Lower leg skin (tissue), 4 donors: ENCODE measurements around the gene TRIAP1. TPM values are rescaled to one million over a fixed set of nuclear protein-coding genes. Genes with fewer than 3 reads are reported as not detected.

Experiments used
- DNase-seq, 2 donors: peaks; one replicate each; pipeline ENCODE4 v3.0.0-alpha.2; 2019; ENCODE audit warnings: low spot score in 2 of 2
- H3K4me3 ChIP-seq: fragments of 200-600 bp; sonication (generic); 2 replicates; pipeline ENCODE4 v1.5.1; 2017; ENCODE audit warnings: mild to moderate bottlenecking, low read depth; ENCODE audit not compliant: poor library complexity, severe bottlenecking
- CTCF ChIP-seq, 3 donors: fragments of 450-650 bp; IDR thresholded peaks; one replicate each; pipeline ENCODE4 v1.5.1; 2016; ENCODE audit warnings: antibody characterized with exemption in 3 of 3, mild to moderate bottlenecking in 3 of 3, moderate library complexity in 2 of 3
- POLR2A ChIP-seq, 2 donors: fragments of 450-650 bp; IDR thresholded peaks; one replicate each; pipeline ENCODE4 v1.6.1; 2016 to 2017; ENCODE audit warnings: antibody characterized with exemption in 2 of 2, mild to moderate bottlenecking in 1 of 2, moderate library complexity in 1 of 2
- WGBS, 2 donors: methylation state at CpG; one replicate each; pipeline ENCODE4 v1.1.5; 2018; 5-methylcytosine and 5-hydroxymethylcytosine counted together
- intact Hi-C: fragments of 100-400 bp; cut with DNase I; formaldehyde crosslinking; loops from one replicate; pipeline ENCODE4 v1.15.0; 2023; ENCODE audit warnings: low total_unique reads
- total RNA-seq, 4 donors: library from RNA; depleted of rRNA; stranded (reverse); fragments of >200 nt; gene quantifications; one replicate each; pipeline ENCODE4 v1.1.0, GENCODE V29; 2016

The TRIAP1 gene
- total RNA-seq, 4 donors from 2014 or later, result 9.6 to 20.2 (median 16.1) TPM

GRCh38 chr12:120406553-120406952 lies 39.6 kb downstream of the TRIAP1 start:
- DNase-seq, result no peak
- intact Hi-C loops, result no loop called here

GRCh38 chr12:120406069-120406468 lies 40.1 kb downstream of the TRIAP1 start:
- WGBS, 2 donors, result 77 to 86% methylated on average over 3 of the region's 3 CpGs
- intact Hi-C loops, result no loop called here
- TF ChIP-seq POLR2A (IDR thresholded peaks at IDR 0.05), result no peak
- TF ChIP-seq CTCF (IDR thresholded peaks at IDR 0.05), result no peak
- H3K4me3 ChIP-seq, result no peak overlapping the region
- DNase-seq, result no peak

More at GRCh38 chr12:120406553-120406952, 39.6 kb downstream of the TRIAP1 start:
- TF ChIP-seq CTCF (IDR thresholded peaks at IDR 0.05) (no peak), POLR2A (IDR thresholded peaks at IDR 0.05) (no peak)
- H3K4me3 ChIP-seq, result no peak overlapping the region
- 93 to 94% methylated on average over 3 of the region's 3 CpGs for WGBS, 2 donors

- TF ChIP-seq POLR2A (IDR thresholded peaks at IDR 0.05) (no peak), CTCF (IDR thresholded peaks at IDR 0.05) (no peak)
These were observed 41.9 kb downstream of the TRIAP1 start for GRCh38 chr12:120404271-120404670.

GRCh38 chr12:120403869-120404268 lies 42.3 kb downstream of the TRIAP1 start:
- intact Hi-C loops, result loop anchor here (1.0 kb wide), 1 partner anchor 25 kb away; no protein-coding TSS in a partner anchor
- DNase-seq, result no peak
- H3K4me3 ChIP-seq, result no peak overlapping the region
- TF ChIP-seq POLR2A (IDR thresholded peaks at IDR 0.05) (no peak), CTCF (IDR thresholded peaks at IDR 0.05) (no peak)
- 59 to 75% methylated on average over 3 of the region's 3 CpGs for WGBS, 2 donors

More at GRCh38 chr12:120404271-120404670, 41.9 kb downstream of the TRIAP1 start:
- 43 to 67% methylated on average over 1 of the region's 1 CpG for WGBS, 2 donors
- no peak for DNase-seq
- intact Hi-C loops, result loop anchor here (1.0 kb wide), 1 partner anchor 25 kb away; no protein-coding TSS in a partner anchor
- H3K4me3 ChIP-seq, result no peak overlapping the region

- H3K4me3 ChIP-seq, result no peak overlapping the region
- 42 to 47% methylated on average over 13 of the region's 13 CpGs for WGBS, 2 donors
- no peak for TF ChIP-seq POLR2A (IDR thresholded peaks at IDR 0.05)
- no peak for TF ChIP-seq CTCF (IDR thresholded peaks at IDR 0.05)
- no peak for DNase-seq
- intact Hi-C loops, result no loop called here
These were observed 44.0 kb downstream of the TRIAP1 start for GRCh38 chr12:120402217-120402616.

GRCh38 chr12:120399531-120399930 lies 46.7 kb downstream of the TRIAP1 start:
- WGBS, 2 donors, result 74 to 77% methylated on average over 5 of the region's 5 CpGs
- intact Hi-C loops, result no loop called here
- TF ChIP-seq CTCF (IDR thresholded peaks at IDR 0.05) (no peak), POLR2A (IDR thresholded peaks at IDR 0.05) (no peak)
- H3K4me3 ChIP-seq, result no peak overlapping the region
- no peak for DNase-seq
